Measurements from ENCODE around the gene TASOR2.
A peak's percentile ranks its signal among the peaks of the same experiment; 100 is the strongest.

The TASOR2 gene

DNA sequence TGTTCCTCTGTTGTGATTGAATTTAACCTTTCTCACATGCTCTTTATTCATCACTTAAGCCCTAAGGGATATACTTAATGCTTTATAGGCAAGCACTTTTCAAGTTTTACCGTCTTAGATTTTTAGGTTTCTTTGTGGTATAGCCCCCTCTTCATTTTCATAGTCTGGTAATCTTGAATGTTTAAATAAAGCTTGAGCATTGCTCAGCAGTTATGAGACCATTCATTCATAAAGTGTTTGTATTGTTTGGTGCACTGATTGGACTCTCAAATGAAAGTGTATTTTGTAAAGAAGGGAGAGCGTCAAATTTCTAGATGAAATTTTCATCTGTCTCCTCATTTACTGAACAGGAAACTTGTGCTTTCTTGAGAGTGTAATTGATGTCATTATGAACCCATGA lies 25.2 kb downstream of the TASOR2 start:
- no peak for DNase-seq (ENCODE audit: low read depth)
- H3K4me3 ChIP-seq (ENCODE audit: low read length): no peak overlapping the region
- TF ChIP-seq, protein P1, sequence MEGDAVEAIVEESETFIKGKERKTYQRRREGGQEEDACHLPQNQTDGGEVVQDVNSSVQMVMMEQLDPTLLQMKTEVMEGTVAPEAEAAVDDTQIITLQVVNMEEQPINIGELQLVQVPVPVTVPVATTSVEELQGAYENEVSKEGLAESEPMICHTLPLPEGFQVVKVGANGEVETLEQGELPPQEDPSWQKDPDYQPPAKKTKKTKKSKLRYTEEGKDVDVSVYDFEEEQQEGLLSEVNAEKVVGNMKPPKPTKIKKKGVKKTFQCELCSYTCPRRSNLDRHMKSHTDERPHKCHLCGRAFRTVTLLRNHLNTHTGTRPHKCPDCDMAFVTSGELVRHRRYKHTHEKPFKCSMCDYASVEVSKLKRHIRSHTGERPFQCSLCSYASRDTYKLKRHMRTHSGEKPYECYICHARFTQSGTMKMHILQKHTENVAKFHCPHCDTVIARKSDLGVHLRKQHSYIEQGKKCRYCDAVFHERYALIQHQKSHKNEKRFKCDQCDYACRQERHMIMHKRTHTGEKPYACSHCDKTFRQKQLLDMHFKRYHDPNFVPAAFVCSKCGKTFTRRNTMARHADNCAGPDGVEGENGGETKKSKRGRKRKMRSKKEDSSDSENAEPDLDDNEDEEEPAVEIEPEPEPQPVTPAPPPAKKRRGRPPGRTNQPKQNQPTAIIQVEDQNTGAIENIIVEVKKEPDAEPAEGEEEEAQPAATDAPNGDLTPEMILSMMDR (conservative IDR thresholded peaks at IDR 0.05; ENCODE audit: low read length): no peak

DNA sequence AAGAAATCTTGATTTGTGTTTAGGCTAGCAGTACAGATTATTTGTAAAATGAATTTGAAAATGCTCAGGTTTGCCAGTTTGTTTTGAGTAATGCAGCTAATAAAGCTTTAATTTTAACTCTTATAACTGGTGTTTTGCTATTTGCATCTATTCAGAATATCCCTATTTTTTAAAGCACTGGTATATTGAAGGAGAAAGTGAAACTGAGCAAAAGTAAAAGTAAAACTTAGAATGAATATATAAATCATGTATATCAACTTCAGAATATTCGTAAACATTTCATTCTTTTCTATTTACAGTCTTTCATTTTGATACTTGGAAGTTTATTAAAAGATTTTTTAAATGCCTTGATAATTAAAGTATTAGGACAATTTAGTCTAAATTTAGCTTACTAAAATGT lies 26.2 kb downstream of the TASOR2 start:
- TF ChIP-seq, protein P1 (conservative IDR thresholded peaks at IDR 0.05; ENCODE audit: low read length): no peak
- no peak overlapping the region for H3K4me3 ChIP-seq (ENCODE audit: low read length)
- no peak for DNase-seq (ENCODE audit: low read depth)

DNA sequence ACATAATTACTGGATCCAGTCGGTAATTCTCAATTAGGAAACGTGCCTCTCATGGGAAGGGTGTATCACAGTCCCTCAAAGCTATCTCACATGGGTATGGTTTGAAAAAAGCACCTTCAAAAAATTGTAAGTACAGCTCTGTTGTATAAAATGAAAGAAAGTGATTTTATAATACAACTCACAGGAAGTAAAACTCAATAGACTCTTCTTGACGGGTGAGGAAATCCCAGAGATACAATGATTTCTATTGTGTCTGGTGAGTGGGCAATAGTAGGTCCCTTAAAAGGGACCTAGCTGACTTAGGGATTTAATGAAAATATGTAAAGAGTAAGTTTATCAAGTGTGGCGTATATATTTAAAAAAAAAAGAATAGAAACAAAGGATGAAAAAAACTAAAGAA lies 27.0 kb downstream of the TASOR2 start:
- no peak overlapping the region for H3K4me3 ChIP-seq (ENCODE audit: low read length)
- no peak for DNase-seq (ENCODE audit: low read depth)

DNA sequence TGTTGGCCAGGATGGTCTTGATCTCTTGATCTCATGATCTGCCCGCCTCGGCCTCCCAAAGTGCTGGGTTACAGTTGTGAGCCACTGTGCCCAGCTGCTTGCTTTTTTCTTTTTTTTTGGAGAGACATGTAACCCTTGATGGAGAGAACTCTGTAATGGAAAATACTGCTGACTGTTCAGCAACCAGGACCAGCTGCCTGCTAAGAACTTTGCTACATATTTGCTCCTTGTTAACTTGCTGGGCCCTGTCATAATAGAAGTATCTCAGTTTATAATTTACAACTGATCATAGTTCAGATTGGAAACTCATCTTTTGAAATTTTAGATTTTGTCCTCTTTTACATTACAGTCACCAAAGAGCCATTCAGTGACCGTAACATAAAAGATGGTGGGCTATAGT lies 34.9 kb downstream of the TASOR2 start:
- DNase-seq (ENCODE audit: low read depth): no peak
- TF ChIP-seq, protein P1 (conservative IDR thresholded peaks at IDR 0.05; ENCODE audit: low read length): no peak
- no peak overlapping the region for H3K4me3 ChIP-seq (ENCODE audit: low read length)

More for the DNA sequence above, 27.0 kb downstream of the TASOR2 start:
- TF ChIP-seq, protein P1 (conservative IDR thresholded peaks at IDR 0.05; ENCODE audit: low read length): no peak

DNA sequence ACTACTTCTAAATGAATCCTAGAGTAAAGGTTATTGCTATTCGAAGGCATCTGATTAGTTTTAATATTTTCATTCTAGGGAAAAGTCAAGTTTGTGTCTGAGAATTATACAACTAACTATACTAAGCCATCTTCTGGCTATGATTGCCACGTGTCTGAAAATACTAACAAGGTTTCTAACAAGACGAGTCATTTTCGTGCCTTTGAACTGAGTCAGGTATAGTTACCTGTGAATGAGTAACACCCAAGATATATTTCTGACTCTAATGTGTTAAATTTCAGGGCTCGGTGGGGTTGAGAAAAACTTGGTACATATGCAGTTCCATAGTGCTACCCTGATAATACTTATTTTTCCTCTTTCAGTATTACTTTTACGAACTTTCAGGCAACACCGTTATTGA lies 35.5 kb downstream of the TASOR2 start:
- no peak for DNase-seq (ENCODE audit: low read depth)
- no peak overlapping the region for H3K4me3 ChIP-seq (ENCODE audit: low read length)
- TF ChIP-seq, protein P1 (conservative IDR thresholded peaks at IDR 0.05; ENCODE audit: low read length): no peak

DNA sequence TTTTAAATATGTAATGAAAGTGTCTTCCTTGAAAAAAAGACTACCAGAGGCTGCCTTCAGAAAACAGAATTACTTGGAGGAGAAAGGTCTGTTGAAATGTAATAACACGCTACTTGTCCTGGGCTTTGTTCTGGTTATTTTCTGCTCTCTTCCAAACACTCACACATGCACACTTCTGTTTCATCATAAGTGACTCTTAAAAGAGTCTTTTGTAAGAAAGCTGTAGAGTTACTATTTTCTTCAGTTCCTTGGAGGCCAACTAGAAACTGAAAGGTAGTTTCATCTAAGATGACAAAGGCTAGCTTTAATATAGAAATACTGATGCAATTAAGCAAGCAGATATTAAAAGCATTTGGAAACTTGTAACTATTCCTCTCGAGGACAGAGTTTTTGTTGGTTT lies 39.1 kb downstream of the TASOR2 start:
- TF ChIP-seq, protein P1 (conservative IDR thresholded peaks at IDR 0.05; ENCODE audit: low read length): no peak
- no peak overlapping the region for H3K4me3 ChIP-seq (ENCODE audit: low read length)
- DNase-seq (ENCODE audit: low read depth): peak; percentile 5

DNA sequence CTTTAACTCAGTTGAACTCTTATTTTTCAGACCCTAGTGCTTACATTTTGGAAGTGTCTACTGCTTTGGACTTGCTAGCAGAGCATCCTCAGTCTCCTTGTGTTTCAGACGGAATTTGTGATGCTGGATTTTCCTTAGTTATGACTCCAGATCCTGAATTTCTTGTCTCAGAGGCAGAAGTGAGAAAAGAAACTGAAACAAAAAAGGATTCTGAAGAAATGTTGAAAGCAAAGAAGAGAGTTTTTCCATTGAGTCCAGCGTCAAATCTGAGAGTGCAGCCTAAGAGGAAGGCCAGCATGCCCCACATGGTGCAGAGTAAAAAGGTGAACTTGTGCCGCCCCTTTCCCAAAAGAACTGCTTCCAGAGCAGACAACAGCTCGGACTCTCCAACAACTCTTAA lies 46.1 kb downstream of the TASOR2 start:
- TF ChIP-seq, protein P1 (conservative IDR thresholded peaks at IDR 0.05; ENCODE audit: low read length): no peak
- DNase-seq (ENCODE audit: low read depth): no peak
- H3K4me3 ChIP-seq (ENCODE audit: low read length): no peak overlapping the region

Measured in AG10803 (cell line).